Endothelial cell of umbilical vein (primary cell): Measurements from ENCODE around the gene CORO7.

Source experiments
- CTCF ChIP-seq, 2 donors: IDR thresholded peaks; 1 replicate in 1 of 2; 2 replicates in 1 of 2; pipeline ENCODE4 v1.5.1; 2011; ENCODE audit warnings: low read length in 2 of 2, mild to moderate bottlenecking in 2 of 2, moderate library complexity in 2 of 2, control low read depth in 1 of 2, inconsistent platforms in 1 of 2, low read depth in 1 of 2; ENCODE audit not compliant: insufficient read depth in 1 of 2; ENCODE audit errors: extremely low read depth in 1 of 2
- EZH2 ChIP-seq: IDR thresholded peaks from 2 replicates; pipeline ENCODE4 v1.6.1; 2012; ENCODE audit warnings: borderline replicate concordance, low read depth, mild to moderate bottlenecking, moderate library complexity, low read length, inconsistent platforms; ENCODE audit not compliant: severe bottlenecking
- JUN ChIP-seq: IDR thresholded peaks from 2 replicates; pipeline ENCODE4 v1.6.1; 2011; ENCODE audit warnings: borderline replicate concordance, low read depth; ENCODE audit not compliant: insufficient read length, insufficient read depth
- POLR2AphosphoS5 ChIP-seq: IDR thresholded peaks from 2 replicates; pipeline ENCODE4 v1.6.1; 2012; ENCODE audit warnings: low read depth, mild to moderate bottlenecking, control low read depth, low read length, moderate library complexity; ENCODE audit not compliant: insufficient read depth

GRCh38 chr16:4370570-4371356, 45.6 kb downstream of the CORO7 start:
- TF ChIP-seq JUN (no peak), POLR2AphosphoS5 (no peak), CTCF (IDR thresholded peaks at IDR 0.05; ENCODE audit: extremely low read depth in 1 of 2, insufficient read depth in 1 of 2, low read depth in 1 of 2, low read length in 2 of 2) (no peak), EZH2 (no peak)
